Activated T-cell treated with anti-CD3 and anti-CD28 coated beads, Interleukin-2, amount 50 U/mL, for 72 hours (primary cell): Measurements from ENCODE around the gene NR1H2. TPM values are rescaled to one million over a fixed set of nuclear protein-coding genes. Genes with fewer than 3 reads are reported as not detected.
A peak's percentile ranks its signal among the peaks of the same experiment; 100 is the strongest.
"Not testable (repeated sequence)": the region's sequence is repeated elsewhere in the genome, so short reads cannot be mapped to it uniquely, and the experiment has no call there.

Source experiments
- ATAC-seq, 2 donors: fragments of 150-1000 bp; cut with Tn5 transposase; replicated peaks in 1 of 2; 2 replicates each; pipeline ENCODE4 v1.10.0; 2021; ENCODE audit warnings: moderate library complexity in 2 of 2, mild to moderate bottlenecking in 1 of 2
- DNase-seq, 2 donors: peaks; one replicate each; pipeline ENCODE4 v3.0.0; 2021 to 2022; ENCODE audit warnings: mixed read lengths in 1 of 2
- H3K27ac Mint-ChIP-seq: one replicate; pipeline ENCODE4 v1.8.0; 2022; ENCODE audit warnings: mild to moderate bottlenecking, moderate library complexity, mixed read lengths
- H3K27me3 Mint-ChIP-seq: one replicate; pipeline ENCODE4 v1.8.0; 2022; ENCODE audit warnings: low read depth, mixed read lengths
- H3K36me3 Mint-ChIP-seq, 2 donors: one replicate each; pipeline ENCODE4 v1.8.0; 2022; ENCODE audit warnings: mixed read lengths in 2 of 2, mild to moderate bottlenecking in 1 of 2; ENCODE audit not compliant: insufficient read depth in 2 of 2
- H3K4me1 Mint-ChIP-seq: one replicate; pipeline ENCODE4 v1.8.0; 2022; ENCODE audit warnings: low read depth, mixed read lengths
- H3K4me3 Mint-ChIP-seq, 2 donors: one replicate each; pipeline ENCODE4 v1.8.0; 2022; ENCODE audit warnings: mild to moderate bottlenecking in 2 of 2, mixed read lengths in 2 of 2, moderate library complexity in 2 of 2
- H3K9me3 Mint-ChIP-seq, 2 donors: one replicate each; pipeline ENCODE4 v1.8.0; 2022; ENCODE audit warnings: mixed read lengths in 2 of 2
- total RNA-seq, 2 donors: library from RNA; stranded (reverse); gene quantifications; one replicate each; pipeline ENCODE4 v1.2.3, GENCODE V29; 2022

The NR1H2 gene
- total RNA-seq, result 10 to 100 TPM; 68.2 to 80.1 TPM

- H3K36me3 Mint-ChIP-seq, result peaks cover 9 to 11% of the 10 kb centered on the region in 2 donors
- H3K4me1 Mint-ChIP-seq, result peaks cover 33% of the 10 kb centered on the region
- H3K4me3 Mint-ChIP-seq, result peak within 1 kb of the TSS; percentile 98 to 100
- H3K27ac Mint-ChIP-seq, result peak within 1 kb of the TSS; percentile 98
- no peaks in the 10 kb centered on the region for H3K27me3 Mint-ChIP-seq
- H3K9me3 Mint-ChIP-seq, result no peaks in the 10 kb centered on the region
- ATAC-seq (peak; percentile 95 to 96), DNase-seq (peak; percentile 95 to 97)
Measured at GRCh38 chr19:50376166-50377050, at the start of gene NR1H2. NR1H2 (plus strand) TSS chr19:50376457; CDS start chr19:50377606, 1,149 bp downstream.

DNA sequence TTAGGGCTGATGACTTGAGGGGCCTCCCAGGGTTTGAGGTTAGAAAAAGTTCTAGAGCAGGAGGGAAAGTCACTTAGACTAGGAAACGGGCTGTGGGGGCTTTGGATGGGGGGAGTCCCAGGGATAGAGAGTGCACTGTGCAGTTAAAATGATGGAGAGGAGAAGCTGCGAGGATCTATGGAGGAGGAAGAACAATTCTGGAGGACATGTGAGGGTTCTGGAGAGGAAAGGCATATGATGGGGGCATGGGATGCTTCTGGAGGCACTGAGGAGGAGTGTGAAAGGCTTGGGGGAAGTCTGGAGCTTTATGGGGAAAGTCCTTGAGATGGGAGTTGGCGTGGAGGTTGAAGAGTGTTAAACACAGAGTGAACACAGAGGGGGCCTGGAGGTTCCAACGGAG, 49.2 kb upstream of the NR1H2 start:
- Mint-ChIP-seq H3K4me3 (peak overlapping the region; percentile 61 to 85), H3K4me1 (peaks cover 58% of the 10 kb centered on the region), H3K27me3 (peaks cover 57% of the 10 kb centered on the region), H3K27ac (no peak overlapping the region), H3K9me3 (peaks cover 0 to 5% of the 10 kb centered on the region in 2 donors), H3K36me3 (peaks cover 10 to 18% of the 10 kb centered on the region in 2 donors)
- DNase-seq (no peak), ATAC-seq (no peak)

DNA sequence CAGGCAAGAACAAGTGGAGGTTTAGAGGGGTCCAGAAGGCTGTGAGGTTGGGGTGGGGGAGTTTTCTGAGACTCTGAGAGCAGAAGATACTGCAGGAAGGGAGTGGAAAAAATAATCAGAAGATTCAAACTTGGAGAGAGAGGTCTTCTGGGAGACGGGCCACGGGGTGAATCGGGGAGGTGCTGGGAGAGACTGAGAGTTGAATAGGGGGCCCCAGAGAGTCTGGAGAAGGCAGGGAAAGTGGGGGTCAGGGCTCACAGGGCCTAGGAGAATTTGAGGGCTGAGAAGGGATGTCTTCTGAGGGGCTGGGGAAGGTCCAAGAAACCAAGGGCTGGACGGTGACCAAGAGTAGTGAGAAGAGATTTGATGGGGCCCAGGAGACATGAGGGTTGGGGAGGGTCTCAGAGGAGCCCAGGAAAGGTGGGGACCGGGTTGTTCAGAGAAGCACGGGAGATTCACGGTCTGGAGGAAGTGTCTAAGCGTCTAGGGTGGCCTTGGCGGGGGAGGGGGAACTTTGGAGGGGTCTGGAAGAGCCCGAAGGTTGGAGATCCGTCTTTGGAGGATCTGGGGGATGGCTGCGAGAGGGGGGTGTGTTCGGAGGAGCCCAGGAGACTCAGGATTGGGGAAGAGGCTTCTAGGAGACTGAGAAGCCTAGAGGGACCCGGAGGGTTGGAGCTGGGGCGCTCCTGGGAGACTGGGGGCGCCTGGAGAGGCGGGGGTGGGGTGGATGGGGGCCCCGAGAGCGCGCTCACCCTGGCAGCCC, 48.6 kb upstream of the NR1H2 start:
- Mint-ChIP-seq H3K36me3 (peaks cover 10 to 18% of the 10 kb centered on the region in 2 donors), H3K4me3 (peak overlapping the region; percentile 61 to 85), H3K4me1 (peaks cover 64% of the 10 kb centered on the region), H3K9me3 (peaks cover 0 to 5% of the 10 kb centered on the region in 2 donors), H3K27ac (no peak overlapping the region), H3K27me3 (peaks cover 59% of the 10 kb centered on the region)
- no peak for ATAC-seq
- no peak for DNase-seq

DNA sequence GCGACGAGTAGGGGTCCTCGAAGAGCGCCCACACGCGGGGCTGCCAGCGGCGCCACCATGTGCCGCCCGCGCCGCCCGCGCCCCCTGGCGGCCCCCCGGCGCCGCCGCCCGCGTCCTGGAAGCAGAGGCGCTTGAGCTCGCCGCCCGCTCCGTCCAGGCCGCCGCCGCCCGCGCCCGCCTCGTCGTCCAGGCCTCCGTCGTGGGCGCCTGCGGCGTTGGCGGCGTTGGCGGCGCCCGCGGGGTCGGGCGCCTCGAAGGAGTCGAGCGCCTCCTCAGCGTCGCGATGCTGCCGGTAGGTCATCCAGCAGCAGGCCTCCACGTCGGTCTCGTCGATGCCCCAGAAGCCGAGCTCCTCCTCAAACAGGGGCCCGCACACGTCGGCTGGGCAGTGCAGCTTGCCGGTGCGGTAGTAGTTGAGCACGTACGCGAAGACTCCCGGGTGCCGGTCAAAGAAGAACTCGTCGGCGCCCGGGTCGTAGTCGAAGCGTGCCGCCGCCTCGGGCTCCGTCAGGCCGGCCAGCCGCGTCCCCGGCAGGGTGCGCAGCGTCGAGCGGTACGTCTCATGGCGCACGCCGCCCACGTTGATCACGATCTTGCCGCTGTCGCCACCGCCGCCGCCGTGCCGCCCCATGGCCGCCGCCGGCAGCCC, 47.9 kb upstream of the NR1H2 start:
- peaks cover 0 to 5% of the 10 kb centered on the region in 2 donors for H3K9me3 Mint-ChIP-seq
- H3K4me3 Mint-ChIP-seq, result peak overlapping the region; percentile 58 to 85
- DNase-seq (peak; percentile 62 to 69), ATAC-seq (no peak)
- H3K4me1 Mint-ChIP-seq, result peaks cover 69% of the 10 kb centered on the region
- peaks cover 62% of the 10 kb centered on the region for H3K27me3 Mint-ChIP-seq
- H3K27ac Mint-ChIP-seq, result no peak overlapping the region
- H3K36me3 Mint-ChIP-seq, result peaks cover 10 to 18% of the 10 kb centered on the region in 2 donors

DNA sequence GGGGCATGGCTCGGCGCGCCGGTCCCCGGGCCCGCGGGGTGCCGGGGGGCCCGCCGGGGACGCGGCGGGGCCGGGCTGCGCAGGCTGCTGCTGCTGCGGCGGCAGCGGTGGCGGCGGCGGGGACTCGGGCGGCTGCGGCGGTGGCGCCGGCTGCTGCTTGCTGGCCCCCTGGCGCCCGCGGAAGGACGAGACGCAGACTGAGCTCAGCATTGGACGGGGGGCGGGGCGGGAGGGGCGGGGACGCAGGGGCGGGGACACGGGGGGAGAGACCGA, 47.4 kb upstream of the NR1H2 start:
- ATAC-seq (no peak), DNase-seq (no peak)
- H3K4me3 Mint-ChIP-seq, result peak overlapping the region; percentile 85 to 94
- H3K27ac Mint-ChIP-seq, result no peak overlapping the region
- H3K9me3 Mint-ChIP-seq, result peaks cover 0 to 5% of the 10 kb centered on the region in 2 donors
- H3K27me3 Mint-ChIP-seq, result peaks cover 62% of the 10 kb centered on the region
- H3K36me3 Mint-ChIP-seq, result peaks cover 10 to 18% of the 10 kb centered on the region in 2 donors
- peaks cover 72% of the 10 kb centered on the region for H3K4me1 Mint-ChIP-seq

GRCh38 chr19:50329146-50329925, 46.9 kb upstream of the NR1H2 start, which contains the start of gene KCNC3:
KCNC3 (minus strand) TSS chr19:50329377; CDS start chr19:50329082, 295 bp downstream.
- DNase-seq (peak; percentile 98 to 99), ATAC-seq (peak; percentile 73)
- H3K27me3 Mint-ChIP-seq, result peaks cover 60% of the 10 kb centered on the region
- peaks cover 10 to 18% of the 10 kb centered on the region in 2 donors for H3K36me3 Mint-ChIP-seq
- H3K27ac Mint-ChIP-seq, result peak within 1 kb of the TSS; percentile 94
- H3K4me3 Mint-ChIP-seq, result peak within 1 kb of the TSS; percentile 85 to 94
- peaks cover 76% of the 10 kb centered on the region for H3K4me1 Mint-ChIP-seq
- H3K9me3 Mint-ChIP-seq, result peaks cover 0 to 5% of the 10 kb centered on the region in 2 donors

- Mint-ChIP-seq H3K27ac (peak overlapping the region; percentile 94), H3K4me1 (peaks cover 75% of the 10 kb centered on the region), H3K36me3 (peaks cover 12 to 18% of the 10 kb centered on the region in 2 donors), H3K27me3 (peaks cover 54% of the 10 kb centered on the region), H3K4me3 (peak overlapping the region; percentile 85 to 94)
- not testable (repeated sequence) for DNase-seq, H3K9me3 Mint-ChIP-seq, ATAC-seq
Measured at GRCh38 chr19:50329926-50330294, 46.3 kb upstream of the NR1H2 start.

DNA sequence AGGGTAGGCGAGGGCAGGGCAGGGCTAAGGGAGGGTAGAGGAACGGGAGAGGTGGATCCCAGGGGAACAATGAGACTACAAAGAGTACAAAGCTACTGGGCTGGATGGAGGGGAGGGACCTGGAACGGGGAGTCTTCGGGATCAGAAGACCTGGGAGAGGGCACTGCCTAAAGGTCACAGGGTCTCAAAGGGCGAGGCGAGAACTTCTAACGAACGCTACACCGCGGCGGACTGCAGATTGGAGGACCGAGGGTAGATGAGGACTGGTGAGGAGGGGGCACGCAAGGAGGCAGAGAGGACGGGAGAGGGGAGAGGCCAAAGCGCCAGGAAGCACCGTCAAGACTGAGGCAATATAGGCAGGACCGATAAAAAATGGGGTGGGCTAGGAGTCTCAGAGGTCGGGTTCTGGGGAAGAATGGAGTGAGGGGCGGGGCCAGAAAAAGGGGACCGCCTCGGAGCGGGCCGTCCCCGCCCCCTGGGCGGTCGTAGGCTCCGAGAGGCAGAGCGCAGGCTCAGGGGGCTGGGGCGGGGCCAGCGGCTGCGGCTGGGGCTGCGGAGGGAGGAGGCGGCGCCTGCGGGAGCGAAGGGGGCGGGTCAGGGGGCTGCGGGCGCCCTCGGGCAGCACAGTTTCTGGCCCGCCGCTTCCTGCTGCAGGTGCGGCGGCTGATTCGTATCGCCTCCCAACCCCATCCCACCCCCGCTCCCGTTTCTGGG, 45.7 kb upstream of the NR1H2 start:
- peaks cover 0 to 5% of the 10 kb centered on the region in 2 donors for H3K9me3 Mint-ChIP-seq
- peak overlapping the region; percentile 85 to 94 for H3K4me3 Mint-ChIP-seq
- peaks cover 77% of the 10 kb centered on the region for H3K4me1 Mint-ChIP-seq
- peak; percentile 47 to 50 for ATAC-seq
- H3K36me3 Mint-ChIP-seq, result peaks cover 16 to 20% of the 10 kb centered on the region in 2 donors
- DNase-seq, result peak; percentile 92 to 95
- H3K27me3 Mint-ChIP-seq, result peaks cover 58% of the 10 kb centered on the region
- H3K27ac Mint-ChIP-seq, result peak overlapping the region; percentile 94

DNA sequence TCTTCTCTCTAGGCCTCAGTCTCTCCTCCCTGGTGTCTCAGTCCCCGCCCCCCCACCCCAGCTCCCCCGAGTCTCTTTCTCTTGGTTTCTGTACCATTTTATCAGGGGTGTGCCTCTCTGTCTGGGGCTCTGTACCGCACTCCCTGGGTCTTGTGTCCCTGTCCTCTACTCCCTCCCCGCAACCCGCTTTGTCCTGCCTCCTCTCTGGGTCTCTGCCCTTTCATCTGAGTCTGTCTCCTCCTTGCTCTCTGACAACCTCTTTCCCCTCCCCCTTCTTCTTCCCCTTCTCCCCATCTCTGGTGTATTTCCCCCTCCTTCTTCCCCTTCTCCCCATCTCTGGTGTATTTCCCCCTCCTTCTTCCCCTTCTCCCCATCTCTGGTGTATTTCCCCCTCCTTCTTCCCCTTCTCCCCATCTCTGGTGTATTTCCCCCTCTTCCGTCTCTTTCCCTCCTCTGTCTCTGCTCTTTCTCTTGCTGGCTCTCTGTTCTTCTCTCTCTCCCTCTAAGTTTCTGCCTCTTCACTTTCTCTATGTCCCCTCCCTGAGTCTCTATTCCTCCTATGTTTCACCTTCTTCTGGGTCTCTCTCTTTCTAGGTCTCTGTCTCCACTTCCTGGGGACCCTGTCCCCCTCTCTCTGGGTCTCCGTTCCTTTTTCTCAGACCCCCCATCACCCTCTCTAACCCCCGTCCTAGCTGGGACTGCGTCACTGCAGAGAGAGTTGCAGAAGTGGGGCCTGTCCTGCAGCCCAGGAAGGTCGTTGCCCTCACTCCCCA, 44.9 kb upstream of the NR1H2 start:
- H3K36me3 Mint-ChIP-seq, result peaks cover 20% of the 10 kb centered on the region in 2 donors
- peak overlapping the region; percentile 72 to 94 for H3K4me3 Mint-ChIP-seq
- peak overlapping the region; percentile 2 for H3K27ac Mint-ChIP-seq
- H3K9me3 Mint-ChIP-seq, result peaks cover 0 to 5% of the 10 kb centered on the region in 2 donors
- peak in 1 of 2 donors; percentile 30 for DNase-seq
- H3K27me3 Mint-ChIP-seq, result peaks cover 63% of the 10 kb centered on the region
- H3K4me1 Mint-ChIP-seq, result peaks cover 76% of the 10 kb centered on the region
- ATAC-seq, result no peak

DNA sequence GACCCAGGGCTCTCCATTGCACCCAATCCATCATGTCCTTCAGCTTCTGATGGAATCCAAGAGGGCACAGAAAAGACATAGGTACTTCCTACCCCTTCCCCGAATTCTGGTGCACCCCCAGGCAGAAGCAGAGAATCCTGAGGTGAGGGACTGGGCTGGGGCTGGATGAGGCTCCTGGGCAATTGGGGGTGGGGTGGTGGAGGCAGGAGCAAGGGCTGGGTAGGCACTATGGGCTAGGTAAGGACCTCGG, 44.3 kb upstream of the NR1H2 start:
- Mint-ChIP-seq H3K4me3 (peak overlapping the region; percentile 72 to 94), H3K27ac (no peak overlapping the region), H3K9me3 (peaks cover 0 to 5% of the 10 kb centered on the region in 2 donors), H3K4me1 (peaks cover 71% of the 10 kb centered on the region), H3K36me3 (peaks cover 20% of the 10 kb centered on the region in 2 donors), H3K27me3 (peaks cover 59% of the 10 kb centered on the region)
- ATAC-seq (no peak), DNase-seq (no peak)

DNA sequence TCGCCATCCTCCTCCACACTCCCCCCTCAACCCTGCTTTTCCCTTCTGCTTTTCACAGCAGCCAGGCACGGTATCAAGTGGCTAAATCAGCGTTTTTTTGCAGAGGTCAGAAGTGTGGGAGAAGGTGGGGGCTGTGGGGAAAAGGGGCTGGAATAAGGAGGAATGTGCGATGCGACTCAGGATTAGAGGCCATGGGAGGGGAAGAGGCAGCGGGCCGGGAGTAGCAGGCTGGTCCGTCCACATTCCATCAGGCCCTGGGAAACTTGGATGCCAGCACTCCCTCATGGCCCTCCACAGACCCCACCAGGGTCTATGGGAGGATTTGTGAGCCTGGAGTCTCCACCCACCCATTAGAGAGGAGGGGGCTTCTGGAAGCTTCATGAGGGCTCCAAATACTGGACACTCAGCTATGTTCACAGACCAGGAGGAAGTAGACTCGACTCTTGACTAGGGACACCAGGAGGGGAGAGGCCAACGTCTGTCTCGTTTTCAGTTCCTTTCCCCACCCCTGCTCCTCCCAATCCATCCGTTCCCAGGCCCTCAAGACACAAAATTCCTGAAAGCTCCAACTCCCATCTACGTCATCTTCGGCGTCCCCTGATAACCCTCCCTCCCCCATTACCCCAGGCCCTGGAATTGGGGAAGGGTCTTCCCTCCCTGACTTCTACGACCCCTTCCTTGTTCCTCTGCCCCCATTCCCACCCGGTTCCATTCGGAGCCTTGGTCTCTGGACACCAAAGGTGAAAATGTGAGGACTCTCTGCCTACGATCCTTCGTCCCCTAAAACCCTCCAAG, 43.8 kb upstream of the NR1H2 start:
- Mint-ChIP-seq H3K27ac (peak overlapping the region; percentile 66), H3K4me3 (peak overlapping the region; percentile 72 to 94)

More for the DNA sequence above, 43.8 kb upstream of the NR1H2 start:
- Mint-ChIP-seq H3K9me3 (peaks cover 0 to 5% of the 10 kb centered on the region in 2 donors), H3K36me3 (peaks cover 15 to 20% of the 10 kb centered on the region in 2 donors), H3K27me3 (peaks cover 59% of the 10 kb centered on the region), H3K4me1 (peaks cover 66% of the 10 kb centered on the region)
- no peak for DNase-seq
- no peak for ATAC-seq
